ENCODE results near the gene FANK1. TPM values are rescaled to one million over a fixed set of nuclear protein-coding genes. Genes with fewer than 3 reads are reported as not detected.
"Not testable (repeated sequence)": the region's sequence is repeated elsewhere in the genome, so short reads cannot be mapped to it uniquely, and the experiment has no call there.

FANK1 gene
- total RNA-seq, 5 donors from 2014 or later (not counting 1 experiment from before 2014, with no cell fraction given), result 1.3 to 3.3 (median 2.2) TPM; not detected in 1

GRCh38 chr10:126047749-126048148 is 151.4 kb downstream of the FANK1 start:
- H3K36me3 Mint-ChIP-seq; H3K4me3 ChIP-seq (ENCODE audit: control insufficient read depth in 1 of 2, extremely low read depth in 1 of 2, low read length in 1 of 2); H3K4me1 Mint-ChIP-seq; H3K27ac ChIP-seq (ENCODE audit: low read length); H3K4me3 Mint-ChIP-seq; H3K27me3 Mint-ChIP-seq; H3K27me3 ChIP-seq (replicated peaks in 1 of 2; ENCODE audit: control insufficient read depth in 2 of 2, extremely low read depth in 1 of 2, insufficient read depth in 2 of 2, low read length in 1 of 2); H3K9me3 ChIP-seq; DNase-seq; H3K4me1 ChIP-seq (ENCODE audit: control insufficient read depth in 1 of 2, extremely low read depth in 1 of 2, insufficient read depth in 2 of 2, low read length in 2 of 2); POLR2A ChIA-PET; H3K9me3 Mint-ChIP-seq; H3K27ac Mint-ChIP-seq; ATAC-seq (replicated peaks in 1 of 4); CTCF ChIA-PET; H3K36me3 ChIP-seq (ENCODE audit: control insufficient read depth in 2 of 2, extremely low read depth in 1 of 2, insufficient read depth in 1 of 2, low read length in 1 of 2): not testable (repeated sequence)
- no CpG with 5 or more reads among the region's 1 CpG for WGBS (ENCODE audit: insufficient coverage)

- CTCF ChIA-PET, result interaction anchor here in 1 of 2 donors (0.6 kb wide), 1 partner anchor 63 kb away, joined by 3 read pairs; no protein-coding TSS in a partner anchor
- H3K27ac Mint-ChIP-seq, result no peak overlapping the region
- DNase-seq (no peak), ATAC-seq (replicated peaks in 1 of 4) (no peak)
- POLR2A ChIA-PET, result no interaction called here
- 72% methylated on average over 10 of the region's 13 CpGs for WGBS (ENCODE audit: insufficient coverage)
- Histone ChIP-seq H3K27ac (ENCODE audit: low read length) (no peak overlapping the region), H3K4me1 (ENCODE audit: control insufficient read depth in 1 of 2, extremely low read depth in 1 of 2, insufficient read depth in 2 of 2, low read length in 2 of 2) (no peaks in the 10 kb centered on the region), H3K4me3 (ENCODE audit: control insufficient read depth in 1 of 2, extremely low read depth in 1 of 2, low read length in 1 of 2) (no peak overlapping the region), H3K36me3 (ENCODE audit: control insufficient read depth in 2 of 2, extremely low read depth in 1 of 2, insufficient read depth in 1 of 2, low read length in 1 of 2) (no peaks in the 10 kb centered on the region), H3K27me3 (replicated peaks in 1 of 2; ENCODE audit: control insufficient read depth in 2 of 2, extremely low read depth in 1 of 2, insufficient read depth in 2 of 2, low read length in 1 of 2) (no peaks in the 10 kb centered on the region), H3K9me3 (no peaks in the 10 kb centered on the region)
- H3K9me3 Mint-ChIP-seq, result no peaks in the 10 kb centered on the region
- no peaks in the 10 kb centered on the region for H3K4me1 Mint-ChIP-seq
- H3K36me3 Mint-ChIP-seq, result no peaks in the 10 kb centered on the region
- H3K4me3 Mint-ChIP-seq, result no peak overlapping the region
- H3K27me3 Mint-ChIP-seq, result peaks cover 4 to 8% of the 10 kb centered on the region in 2 donors
These were observed 153.7 kb downstream of the FANK1 start for GRCh38 chr10:126049759-126050700.

GRCh38 chr10:126052171-126052570 is 155.8 kb downstream of the FANK1 start:
- Histone ChIP-seq H3K9me3 (no peaks in the 10 kb centered on the region), H3K27ac (ENCODE audit: low read length) (no peak overlapping the region), H3K36me3 (ENCODE audit: control insufficient read depth in 2 of 2, extremely low read depth in 1 of 2, insufficient read depth in 1 of 2, low read length in 1 of 2) (no peaks in the 10 kb centered on the region), H3K4me1 (ENCODE audit: control insufficient read depth in 1 of 2, extremely low read depth in 1 of 2, insufficient read depth in 2 of 2, low read length in 2 of 2) (no peaks in the 10 kb centered on the region), H3K4me3 (ENCODE audit: control insufficient read depth in 1 of 2, extremely low read depth in 1 of 2, low read length in 1 of 2) (no peak overlapping the region), H3K27me3 (replicated peaks in 1 of 2; ENCODE audit: control insufficient read depth in 2 of 2, extremely low read depth in 1 of 2, insufficient read depth in 2 of 2, low read length in 1 of 2) (no peaks in the 10 kb centered on the region)
- H3K9me3 Mint-ChIP-seq, result no peaks in the 10 kb centered on the region
- H3K4me1 Mint-ChIP-seq, result no peaks in the 10 kb centered on the region
- ATAC-seq (replicated peaks in 1 of 4) (no peak), DNase-seq (no peak)
- no peak overlapping the region for H3K27ac Mint-ChIP-seq
- H3K27me3 Mint-ChIP-seq, result peaks cover 4 to 12% of the 10 kb centered on the region in 2 donors
- no CpG with 5 or more reads among the region's 2 CpGs for WGBS (ENCODE audit: insufficient coverage)
- H3K36me3 Mint-ChIP-seq, result no peaks in the 10 kb centered on the region
- POLR2A ChIA-PET, result no interaction called here
- no peak overlapping the region for H3K4me3 Mint-ChIP-seq
- CTCF ChIA-PET, result no interaction called here

DNA sequence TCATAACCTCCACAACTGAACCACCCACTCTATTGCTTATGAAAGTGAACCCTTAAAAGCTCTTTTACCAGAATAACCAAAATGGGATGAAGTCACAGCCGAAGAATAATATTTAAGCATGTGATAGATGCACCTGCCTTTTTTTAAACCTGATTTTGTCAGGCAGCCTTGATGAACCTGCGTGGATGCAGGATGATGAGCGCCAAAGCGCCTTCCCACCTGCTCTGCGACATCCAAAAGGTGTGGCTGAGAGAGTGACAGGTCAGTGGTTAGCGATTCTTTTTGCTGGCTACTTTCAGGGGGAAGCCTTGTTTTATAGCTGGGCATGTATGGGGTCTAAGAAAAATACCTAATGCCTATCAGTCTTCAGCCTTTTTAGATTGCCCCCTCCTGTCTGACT is 157.8 kb downstream of the FANK1 start:
- peaks cover 0 to 4% of the 10 kb centered on the region in 2 experiments for H3K27me3 ChIP-seq (replicated peaks in 1 of 2; ENCODE audit: control insufficient read depth in 2 of 2, extremely low read depth in 1 of 2, insufficient read depth in 2 of 2, low read length in 1 of 2)
- H3K9me3 ChIP-seq, result no peaks in the 10 kb centered on the region
- Mint-ChIP-seq H3K36me3 (no peaks in the 10 kb centered on the region), H3K4me1 (no peaks in the 10 kb centered on the region), H3K27me3 (peaks cover 4 to 12% of the 10 kb centered on the region in 2 donors), H3K4me3 (no peak overlapping the region), H3K27ac (no peak overlapping the region), H3K9me3 (no peaks in the 10 kb centered on the region)
- H3K36me3 ChIP-seq (ENCODE audit: control insufficient read depth in 2 of 2, extremely low read depth in 1 of 2, insufficient read depth in 1 of 2, low read length in 1 of 2), result no peaks in the 10 kb centered on the region
- no peak overlapping the region for H3K4me3 ChIP-seq (ENCODE audit: control insufficient read depth in 1 of 2, extremely low read depth in 1 of 2, low read length in 1 of 2)
- H3K27ac ChIP-seq (ENCODE audit: low read length), result no peak overlapping the region
- DNase-seq (no peak), ATAC-seq (replicated peaks in 1 of 4) (no peak)
- H3K4me1 ChIP-seq (ENCODE audit: control insufficient read depth in 1 of 2, extremely low read depth in 1 of 2, insufficient read depth in 2 of 2, low read length in 2 of 2), result no peaks in the 10 kb centered on the region
- WGBS (ENCODE audit: insufficient coverage), result 91% methylated on average over 4 of the region's 6 CpGs
- ChIA-PET CTCF (no interaction called here), POLR2A (no interaction called here)

GRCh38 chr10:126057494-126057893 is 161.1 kb downstream of the FANK1 start:
- Mint-ChIP-seq H3K27ac (no peak overlapping the region), H3K36me3 (no peaks in the 10 kb centered on the region), H3K9me3 (no peaks in the 10 kb centered on the region), H3K4me3 (no peak overlapping the region), H3K27me3 (peaks cover 4 to 7% of the 10 kb centered on the region in 2 donors), H3K4me1 (no peaks in the 10 kb centered on the region)
- no peak overlapping the region for H3K27ac ChIP-seq (ENCODE audit: low read length)
- H3K9me3 ChIP-seq, result no peaks in the 10 kb centered on the region
- ChIA-PET POLR2A (no interaction called here), CTCF (no interaction called here)
- WGBS (ENCODE audit: insufficient coverage), result no CpG with 5 or more reads among the region's 8 CpGs
- H3K27me3 ChIP-seq (replicated peaks in 1 of 2; ENCODE audit: control insufficient read depth in 2 of 2, extremely low read depth in 1 of 2, insufficient read depth in 2 of 2, low read length in 1 of 2), result peaks cover 0 to 6% of the 10 kb centered on the region in 2 experiments
- DNase-seq, result no peak
- no peaks in the 10 kb centered on the region for H3K4me1 ChIP-seq (ENCODE audit: control insufficient read depth in 1 of 2, extremely low read depth in 1 of 2, insufficient read depth in 2 of 2, low read length in 2 of 2)
- no peaks in the 10 kb centered on the region for H3K36me3 ChIP-seq (ENCODE audit: control insufficient read depth in 2 of 2, extremely low read depth in 1 of 2, insufficient read depth in 1 of 2, low read length in 1 of 2)
- no peak overlapping the region for H3K4me3 ChIP-seq (ENCODE audit: control insufficient read depth in 1 of 2, extremely low read depth in 1 of 2, low read length in 1 of 2)
- ATAC-seq (replicated peaks in 1 of 4), result no peak

DNA sequence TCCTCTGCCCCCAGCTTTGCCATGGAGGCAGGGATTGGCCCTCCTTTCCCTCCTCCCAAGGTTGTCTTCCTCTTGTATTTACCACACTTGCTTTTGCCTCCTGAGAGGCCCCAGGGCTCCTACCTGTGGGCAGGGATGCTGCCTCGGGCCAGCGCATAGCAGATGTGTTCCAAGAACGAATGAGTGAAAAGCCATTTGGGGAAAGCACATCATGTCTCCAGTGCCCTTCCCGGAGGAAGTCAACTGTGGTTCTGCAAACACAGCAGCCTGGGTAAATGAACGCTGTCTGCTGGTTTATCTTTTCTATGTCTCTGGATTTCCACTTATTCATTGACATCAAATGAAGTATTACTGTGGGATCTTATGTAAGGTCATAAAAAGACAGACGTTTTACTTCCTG is 161.7 kb downstream of the FANK1 start:
- no peak for ATAC-seq (replicated peaks in 1 of 4)
- no peak for DNase-seq
- no peaks in the 10 kb centered on the region for H3K36me3 Mint-ChIP-seq
- H3K4me3 Mint-ChIP-seq, result no peak overlapping the region
- Histone ChIP-seq H3K36me3 (ENCODE audit: control insufficient read depth in 2 of 2, extremely low read depth in 1 of 2, insufficient read depth in 1 of 2, low read length in 1 of 2) (no peaks in the 10 kb centered on the region), H3K4me3 (ENCODE audit: control insufficient read depth in 1 of 2, extremely low read depth in 1 of 2, low read length in 1 of 2) (no peak overlapping the region), H3K9me3 (no peaks in the 10 kb centered on the region), H3K27ac (ENCODE audit: low read length) (no peak overlapping the region), H3K4me1 (ENCODE audit: control insufficient read depth in 1 of 2, extremely low read depth in 1 of 2, insufficient read depth in 2 of 2, low read length in 2 of 2) (no peaks in the 10 kb centered on the region), H3K27me3 (replicated peaks in 1 of 2; ENCODE audit: control insufficient read depth in 2 of 2, extremely low read depth in 1 of 2, insufficient read depth in 2 of 2, low read length in 1 of 2) (peaks cover 0 to 6% of the 10 kb centered on the region in 2 experiments)
- 80% methylated on average over 3 of the region's 6 CpGs for WGBS (ENCODE audit: insufficient coverage)
- POLR2A ChIA-PET, result interaction anchor here in 1 of 2 donors (0.6 kb wide), 1 partner anchor 21 kb away, joined by 3 read pairs; no protein-coding TSS in a partner anchor
- H3K9me3 Mint-ChIP-seq, result no peaks in the 10 kb centered on the region
- H3K27me3 Mint-ChIP-seq, result peaks cover 3 to 7% of the 10 kb centered on the region in 2 donors
- H3K27ac Mint-ChIP-seq, result no peak overlapping the region
- CTCF ChIA-PET, result no interaction called here
- H3K4me1 Mint-ChIP-seq, result no peaks in the 10 kb centered on the region

Data from T-cell (primary cell).